ENCODE data around the gene POP4. TPM values are rescaled to one million over a fixed set of nuclear protein-coding genes. Genes with fewer than 3 reads are reported as not detected.
A peak's percentile ranks its signal among the peaks of the same experiment; 100 is the strongest.
"Not testable (repeated sequence)": the region's sequence is repeated elsewhere in the genome, so short reads cannot be mapped to it uniquely, and the experiment has no call there.

The POP4 gene, protein sequence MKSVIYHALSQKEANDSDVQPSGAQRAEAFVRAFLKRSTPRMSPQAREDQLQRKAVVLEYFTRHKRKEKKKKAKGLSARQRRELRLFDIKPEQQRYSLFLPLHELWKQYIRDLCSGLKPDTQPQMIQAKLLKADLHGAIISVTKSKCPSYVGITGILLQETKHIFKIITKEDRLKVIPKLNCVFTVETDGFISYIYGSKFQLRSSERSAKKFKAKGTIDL
- total RNA-seq (2014; rRNA removed; shearing (Covaris generic)): 48.0 and 60.9 TPM in 2 replicates
- polyA plus RNA-seq (2014; cell fraction: nucleus; rRNA removed): 83.7 and 112 TPM in 2 replicates

DNA sequence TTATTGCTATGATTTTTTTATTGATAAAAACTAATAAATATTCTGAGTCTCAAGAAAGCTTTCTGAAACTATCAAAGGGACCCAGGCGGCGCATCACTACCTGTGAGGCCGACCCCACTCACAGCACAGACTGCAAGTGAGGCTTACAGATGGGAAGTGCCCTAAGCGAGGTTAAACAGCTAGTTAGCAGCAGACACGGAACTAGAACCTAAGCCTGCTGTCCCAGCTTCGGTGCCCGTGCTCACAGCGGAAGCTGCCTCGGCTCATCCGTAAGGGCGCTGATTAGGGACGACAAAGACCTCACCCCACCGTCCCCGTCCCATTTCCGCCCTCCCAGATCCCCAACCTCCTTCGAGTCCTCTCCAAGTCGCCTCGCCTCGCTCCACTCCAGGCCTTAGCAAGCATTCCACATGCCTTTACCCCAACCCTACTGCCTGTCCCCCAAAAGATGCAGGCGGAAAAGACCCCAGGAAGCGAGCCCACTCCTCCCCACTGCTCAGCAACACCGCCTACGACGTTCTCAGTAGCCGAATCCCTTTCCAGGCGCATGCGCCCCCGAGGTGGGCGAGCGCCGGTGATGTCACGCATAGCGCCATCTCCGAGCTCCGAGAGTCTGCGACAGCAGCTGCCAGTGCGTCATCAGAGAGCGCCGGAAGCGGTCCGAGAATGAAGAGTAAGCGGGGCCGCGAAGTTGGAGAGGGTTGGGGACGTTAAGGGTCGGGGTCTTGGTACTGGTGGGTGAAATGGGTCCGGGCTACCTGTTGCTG is at the start of gene POP4:
TSS of gene POP4 (plus strand) at position 631 of the 767 bp plus-strand sequence. CDS start at position 667, 36 bp downstream.
- peak; percentile 89 for DNase-seq (ENCODE audit: extremely low read depth, low read depth)

DNA sequence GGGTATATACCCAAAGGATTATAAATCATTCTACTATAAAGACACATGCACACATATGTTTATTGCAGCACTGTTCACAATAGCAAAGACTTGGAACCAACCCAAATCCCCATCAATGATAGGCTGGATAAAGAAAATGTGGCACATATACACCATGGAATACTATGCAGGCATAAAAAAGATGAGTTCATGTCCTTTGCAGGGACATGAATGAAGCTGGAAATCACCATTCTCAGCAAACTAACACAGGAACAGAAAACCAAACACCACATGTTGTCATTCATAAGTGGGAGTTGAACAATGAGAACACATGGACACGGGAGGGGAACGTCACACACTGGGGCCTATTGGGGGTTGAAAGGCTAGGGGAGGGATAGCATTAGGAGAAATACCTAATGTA is 47.0 kb upstream of the POP4 start:
- not testable (repeated sequence) for DNase-seq (ENCODE audit: extremely low read depth, low read depth)

DNA sequence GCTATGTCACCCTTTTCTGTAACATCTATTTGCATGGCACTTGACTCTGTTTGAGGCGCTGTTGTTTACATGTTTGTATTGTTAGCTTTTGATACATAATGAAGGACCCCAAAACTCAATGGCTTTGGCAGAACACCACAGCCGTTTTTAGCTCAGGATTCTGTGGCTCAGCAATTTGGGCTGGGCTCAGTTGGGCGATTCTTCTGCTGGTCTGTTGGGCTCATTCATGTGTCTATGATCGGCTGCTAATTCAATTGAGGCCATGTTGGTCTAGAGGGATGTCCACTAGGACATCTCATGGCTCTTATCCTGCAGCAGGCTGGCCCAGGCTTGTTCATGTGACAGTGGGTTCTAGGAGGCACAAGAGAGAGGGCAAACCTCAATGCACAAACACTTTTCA is 46.3 kb upstream of the POP4 start:
- DNase-seq (ENCODE audit: extremely low read depth, low read depth): no peak

DNA sequence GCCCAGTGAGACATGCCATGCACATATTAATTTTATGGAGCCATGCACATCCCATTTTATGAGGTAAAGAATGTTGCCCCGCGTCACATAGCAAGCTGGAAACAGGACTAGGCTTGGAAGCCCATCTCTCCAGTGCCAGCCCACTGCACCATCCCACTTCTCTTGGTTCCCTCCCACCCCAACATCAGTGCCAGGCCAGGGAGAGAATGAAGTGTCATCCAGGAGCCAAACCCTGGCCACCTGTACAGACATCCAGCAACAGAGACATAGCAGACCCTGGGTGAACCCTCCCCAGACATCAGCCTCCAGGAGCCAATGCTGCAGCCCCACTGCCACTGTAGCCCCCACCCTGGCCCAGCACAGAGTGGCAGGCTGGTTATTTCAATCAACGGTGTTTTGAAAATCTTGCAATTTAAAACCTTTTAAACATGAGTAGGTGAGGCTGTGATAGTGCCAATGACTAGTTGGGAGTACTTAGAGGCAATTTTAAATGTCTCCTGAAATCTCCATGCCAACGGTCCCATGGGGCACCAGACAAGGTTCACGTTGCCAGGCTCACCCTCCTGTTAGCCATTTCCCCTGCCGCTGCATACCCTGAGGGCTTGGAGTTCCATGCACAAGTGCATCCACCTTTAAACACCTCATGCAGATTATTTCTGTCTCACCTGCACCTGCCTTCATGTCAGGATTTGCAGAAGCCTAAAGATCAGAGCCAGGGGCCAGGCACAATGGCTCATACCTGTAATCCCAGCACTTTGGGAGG is 45.6 kb upstream of the POP4 start:
- DNase-seq (ENCODE audit: extremely low read depth, low read depth): no peak

DNA sequence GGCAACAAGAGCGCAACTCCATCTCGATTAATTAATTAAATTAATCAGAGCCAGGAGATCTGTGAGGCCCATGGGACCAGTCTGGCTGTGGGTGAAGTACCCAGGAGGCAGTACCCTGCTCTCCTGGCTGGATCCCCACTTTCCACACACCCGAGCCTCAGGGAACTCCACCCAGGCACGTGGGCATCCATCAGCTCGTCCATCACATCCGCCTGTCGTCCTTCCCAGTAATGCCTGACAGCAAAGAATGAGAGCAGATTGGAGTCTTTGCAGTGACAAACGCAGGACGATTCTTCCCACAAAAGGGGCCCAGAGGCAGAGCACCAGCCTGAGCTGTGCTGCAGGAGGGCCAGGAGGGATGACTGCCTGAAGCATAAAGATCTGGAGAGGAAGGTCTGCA is 44.5 kb upstream of the POP4 start:
- no peak for DNase-seq (ENCODE audit: extremely low read depth, low read depth)

DNA sequence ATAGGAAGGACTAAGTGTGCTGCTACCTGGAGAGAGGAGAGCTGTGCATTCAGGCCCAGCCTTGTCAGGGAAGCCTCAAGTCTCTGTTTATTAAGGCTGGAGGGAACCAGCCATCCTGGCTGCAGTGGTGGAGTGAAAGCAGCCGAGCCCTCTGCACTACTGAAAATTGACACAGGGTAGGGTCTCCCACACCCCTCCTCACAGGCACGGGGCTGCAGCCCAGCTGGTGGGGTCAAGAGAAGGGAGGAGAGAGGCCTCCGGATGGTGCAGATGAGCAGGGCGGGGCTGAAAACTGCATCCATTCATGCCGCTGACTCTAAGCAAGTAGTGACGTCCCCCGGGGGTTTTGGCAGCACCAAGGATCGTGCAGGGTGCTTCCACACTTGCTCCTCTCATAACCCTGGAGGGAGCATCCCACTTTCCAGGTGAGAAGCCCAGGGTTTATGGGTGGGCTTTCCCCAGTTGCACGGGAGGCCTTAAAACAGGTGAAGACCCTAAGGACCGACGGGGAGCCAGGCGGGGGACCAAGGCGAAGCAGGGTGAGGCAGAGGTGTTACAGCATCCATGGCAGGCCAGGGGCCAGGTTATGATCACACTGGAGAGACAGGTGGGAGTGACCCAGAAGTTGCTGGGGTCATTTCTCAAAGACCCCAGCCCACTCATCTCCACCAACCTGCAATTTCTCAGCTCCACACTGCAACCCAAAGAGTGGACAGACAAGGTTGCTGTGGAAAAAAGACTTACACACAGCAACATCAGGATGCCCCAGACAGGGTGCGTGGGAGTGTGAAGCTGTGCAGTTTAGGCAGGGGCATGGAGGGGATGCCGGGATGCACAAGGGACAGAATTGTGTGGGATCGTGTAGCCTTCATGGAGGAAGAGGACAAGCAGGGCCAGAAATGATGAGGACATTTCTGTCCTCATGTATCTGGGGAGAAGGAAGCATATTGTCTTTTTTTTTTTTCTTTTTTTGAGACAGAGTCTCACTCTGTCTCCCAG is 43.5 kb upstream of the POP4 start:
- DNase-seq (ENCODE audit: extremely low read depth, low read depth): no peak

DNA sequence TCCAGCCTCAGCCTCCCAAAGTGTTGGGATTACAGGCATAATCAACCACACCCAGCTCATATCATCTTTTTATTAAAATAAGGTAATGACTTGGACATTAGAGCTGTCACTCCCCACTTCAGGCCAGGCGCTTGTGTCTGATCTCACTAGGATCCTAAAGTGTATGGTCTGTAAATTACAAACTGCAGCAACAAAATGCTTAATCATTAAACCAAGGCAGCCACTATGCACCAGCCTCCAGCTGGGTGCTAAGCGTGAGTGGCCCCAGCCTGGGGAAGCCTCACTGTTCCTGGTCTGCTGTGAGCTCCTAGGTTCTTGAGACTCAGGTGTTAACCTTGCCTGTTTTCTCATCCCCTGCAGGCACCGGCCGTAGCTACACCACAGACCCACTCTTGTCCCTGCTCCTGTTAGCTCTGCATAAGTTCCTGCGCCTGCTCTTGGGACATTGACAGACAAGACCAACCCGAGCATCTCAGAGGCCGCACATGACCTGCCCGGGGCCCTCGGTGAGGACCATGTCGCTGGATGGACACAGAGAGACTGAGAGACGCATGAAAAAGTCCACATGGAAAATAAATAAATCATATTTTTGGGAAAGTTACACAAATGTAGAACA is 42.5 kb upstream of the POP4 start:
- DNase-seq (ENCODE audit: extremely low read depth, low read depth): no peak

DNA sequence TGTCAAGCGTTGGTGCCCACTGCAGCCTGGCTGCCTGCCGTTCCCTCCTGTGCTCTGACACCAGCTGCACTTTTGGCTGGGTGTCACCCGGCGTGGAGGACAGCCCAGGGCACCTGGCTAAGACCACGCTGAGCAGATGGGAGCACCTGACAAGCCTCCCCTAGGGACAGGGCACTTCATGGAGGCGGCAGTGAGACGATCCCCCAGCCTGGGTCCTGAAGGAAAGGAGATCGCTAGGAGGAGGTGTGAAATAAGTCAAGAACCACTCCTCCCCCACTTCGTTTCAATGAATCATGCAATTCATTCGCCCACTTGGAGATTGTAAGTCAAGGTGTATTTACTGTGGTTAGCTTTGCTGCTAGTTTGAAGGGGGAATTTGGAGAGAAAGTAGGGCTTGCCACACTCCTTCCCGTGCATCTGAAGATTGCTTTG is 41.5 kb upstream of the POP4 start:
- no peak for DNase-seq (ENCODE audit: extremely low read depth, low read depth)

DNA sequence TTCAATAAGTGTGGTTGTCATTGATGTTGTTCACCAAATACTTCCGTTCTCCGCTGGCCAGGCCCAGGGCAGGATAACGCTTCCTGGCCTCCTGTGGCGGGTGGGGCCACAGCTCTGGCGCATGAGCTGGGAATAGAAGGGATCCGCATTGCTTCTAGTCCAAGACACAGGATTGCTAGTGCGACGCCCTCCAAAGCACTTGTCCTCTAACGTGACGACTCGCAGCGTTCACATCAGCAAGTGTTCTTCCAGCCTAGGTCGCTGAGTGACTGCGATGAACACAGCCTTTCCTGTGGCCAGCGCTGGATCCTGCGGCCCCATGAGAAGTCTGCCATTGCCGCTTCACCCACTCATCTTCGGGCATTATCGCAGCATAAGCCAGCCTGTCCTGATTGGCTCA is 40.9 kb upstream of the POP4 start:
- no peak for DNase-seq (ENCODE audit: extremely low read depth, low read depth)

DNA sequence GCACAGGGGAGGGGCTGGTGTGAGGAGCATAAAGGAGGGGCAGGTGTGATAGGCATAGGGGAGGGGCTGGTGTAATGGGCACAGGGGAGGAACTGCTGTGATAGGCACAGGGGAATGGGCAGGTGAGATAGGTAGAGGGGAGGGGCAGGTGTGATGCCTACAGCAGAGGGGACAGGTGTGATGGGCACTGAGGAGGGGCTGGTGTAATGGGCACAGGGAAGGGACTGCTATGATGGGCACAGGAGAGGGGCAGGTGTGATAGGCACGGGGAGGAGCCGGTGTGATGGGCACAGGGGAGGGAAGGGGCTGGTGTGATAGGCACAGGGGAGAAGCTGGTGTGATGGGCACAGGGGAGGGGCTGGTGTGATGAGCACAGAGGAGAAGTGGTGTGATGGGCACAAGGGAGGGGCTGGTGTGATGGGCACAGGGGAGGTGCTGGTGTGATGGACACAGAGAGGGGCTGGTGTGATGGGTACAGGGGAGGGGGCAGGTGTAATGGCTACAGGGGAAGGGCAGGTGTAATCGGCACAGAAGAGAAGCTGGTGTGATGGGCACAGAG is 39.5 kb upstream of the POP4 start:
- DNase-seq (ENCODE audit: extremely low read depth, low read depth): no peak

DNA sequence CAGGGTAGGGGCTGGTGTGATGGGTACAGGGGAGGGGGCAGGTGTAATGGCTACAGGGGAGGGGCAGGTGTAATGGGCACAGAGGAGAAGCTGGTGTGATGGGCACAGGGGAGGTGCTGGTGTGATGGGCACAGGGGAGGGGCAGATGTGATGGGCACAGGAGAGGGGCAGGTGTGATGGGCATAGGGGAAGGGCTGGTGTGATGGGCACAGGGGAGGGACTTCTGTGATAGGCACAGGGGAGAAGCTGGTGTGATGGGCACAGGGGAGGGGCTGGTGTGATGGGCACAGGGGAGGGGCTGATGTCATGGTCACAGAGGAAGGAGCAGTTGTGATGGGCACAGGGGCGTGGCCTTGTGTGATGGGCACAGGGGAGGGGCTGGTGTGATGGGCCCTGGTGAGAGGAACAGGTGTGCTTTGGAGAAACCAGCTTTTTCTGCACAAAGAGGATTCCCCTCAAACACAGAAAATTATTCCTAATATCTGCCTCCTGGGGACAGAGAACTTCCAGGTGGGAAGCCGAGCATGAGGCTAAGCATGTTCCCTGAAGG is 38.6 kb upstream of the POP4 start:
- no peak for DNase-seq (ENCODE audit: extremely low read depth, low read depth)

DNA sequence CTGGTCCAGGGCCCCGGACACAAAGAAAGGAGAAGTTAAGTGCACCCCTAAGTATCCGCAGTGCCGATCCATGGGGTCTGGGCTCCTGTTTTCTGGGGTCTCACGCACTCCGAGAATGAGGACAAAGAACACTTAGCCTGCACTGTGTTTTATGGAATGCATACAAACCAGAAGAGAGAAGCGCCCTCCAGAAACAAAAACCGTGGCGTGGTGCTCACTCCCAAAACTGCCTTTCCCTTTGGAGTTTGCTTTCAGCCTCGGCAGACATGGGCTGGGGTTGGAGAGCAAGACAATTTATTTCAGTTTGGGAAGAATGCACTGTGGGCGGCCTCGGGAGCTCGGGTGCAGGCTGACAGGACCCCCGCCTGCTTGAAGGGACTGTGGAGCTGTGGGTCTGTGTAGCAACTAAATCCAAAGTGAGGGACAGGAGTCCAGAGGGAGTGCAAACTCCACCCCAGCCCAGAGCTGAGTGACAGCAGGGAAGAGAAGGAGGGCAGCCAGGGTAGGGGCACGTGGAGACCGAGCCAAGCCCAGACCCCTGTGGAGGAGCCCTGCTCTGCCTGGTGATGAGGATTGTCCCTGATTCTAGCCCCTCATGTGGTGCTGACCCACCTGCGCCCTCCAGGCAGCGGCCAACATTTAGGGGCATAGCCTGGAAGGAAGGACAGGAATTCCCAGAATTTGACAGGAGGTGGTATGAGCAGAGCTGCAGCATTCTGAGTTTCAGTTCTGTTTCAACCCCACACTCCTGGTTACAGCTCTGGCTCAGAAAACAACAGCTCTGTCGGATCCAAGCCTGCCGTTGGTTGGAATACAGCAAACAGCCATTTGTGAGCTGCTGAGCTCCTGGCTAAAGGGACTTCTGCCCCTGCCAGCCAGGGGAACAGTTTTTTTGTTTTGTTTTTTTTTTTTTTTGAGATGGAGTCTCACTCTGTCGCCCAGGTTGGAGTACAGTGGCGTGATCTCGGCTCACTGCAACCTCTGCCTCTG is 37.8 kb upstream of the POP4 start:
- DNase-seq (ENCODE audit: extremely low read depth, low read depth): no peak

DNA sequence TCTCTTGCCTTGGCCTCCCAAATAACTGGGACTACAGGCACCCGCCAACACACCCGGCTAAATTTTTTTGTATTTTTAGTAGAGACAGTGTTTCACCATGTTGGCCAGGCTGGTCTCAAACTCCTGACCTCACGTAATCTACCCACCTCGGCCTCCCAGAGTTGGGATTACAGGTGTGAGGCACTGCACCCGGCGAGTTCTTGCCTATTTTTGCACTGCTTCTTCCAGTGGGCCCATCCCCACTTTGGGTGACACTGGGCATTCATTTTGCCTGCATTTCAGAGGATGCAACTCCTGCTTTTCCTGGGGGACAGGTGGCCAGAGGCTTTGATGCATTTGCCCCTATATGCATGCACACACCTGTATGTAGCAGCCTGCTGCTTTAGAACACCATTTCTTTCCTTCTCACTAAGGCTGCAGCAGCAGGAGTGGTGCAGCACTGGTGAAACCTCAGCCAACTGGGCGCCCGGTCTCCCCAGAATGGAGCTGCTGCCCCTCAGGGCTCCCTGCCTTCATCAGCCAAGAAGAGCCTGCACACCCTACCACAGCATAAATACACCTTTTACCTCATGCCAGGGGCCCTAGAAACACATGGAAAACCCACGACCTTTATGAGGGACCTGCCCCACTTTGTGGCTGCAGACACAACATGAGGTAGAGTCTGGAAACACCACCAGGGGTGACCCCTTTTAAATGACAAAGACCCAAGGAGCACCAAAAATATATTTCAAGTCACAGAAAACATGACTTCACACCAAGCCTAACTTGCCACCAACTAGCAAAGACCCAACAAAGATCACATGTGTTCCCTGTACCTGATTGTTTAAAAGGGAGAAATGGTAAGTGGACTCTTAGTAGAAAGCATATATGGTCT is 36.8 kb upstream of the POP4 start:
- DNase-seq (ENCODE audit: extremely low read depth, low read depth): no peak

DNA sequence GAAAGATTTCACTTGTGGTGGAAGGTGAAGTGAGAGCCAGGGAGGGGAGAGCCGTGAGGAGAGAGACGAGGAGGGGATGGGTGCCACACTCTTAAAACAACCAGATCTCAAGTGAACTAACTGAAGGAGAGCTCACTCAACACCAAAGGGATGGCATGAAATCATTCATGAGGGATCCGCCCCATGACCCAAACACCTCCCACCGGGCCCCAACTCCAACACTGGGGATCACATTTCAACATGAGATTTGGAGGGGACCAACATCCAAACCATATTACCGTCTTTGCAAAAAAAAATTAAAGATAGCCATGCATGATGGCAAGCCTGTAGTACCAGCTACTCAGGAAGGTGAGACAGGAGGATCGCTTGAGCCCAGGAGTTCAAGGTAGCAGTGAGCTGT is 34.9 kb upstream of the POP4 start:
- DNase-seq (ENCODE audit: extremely low read depth, low read depth): no peak

DNA sequence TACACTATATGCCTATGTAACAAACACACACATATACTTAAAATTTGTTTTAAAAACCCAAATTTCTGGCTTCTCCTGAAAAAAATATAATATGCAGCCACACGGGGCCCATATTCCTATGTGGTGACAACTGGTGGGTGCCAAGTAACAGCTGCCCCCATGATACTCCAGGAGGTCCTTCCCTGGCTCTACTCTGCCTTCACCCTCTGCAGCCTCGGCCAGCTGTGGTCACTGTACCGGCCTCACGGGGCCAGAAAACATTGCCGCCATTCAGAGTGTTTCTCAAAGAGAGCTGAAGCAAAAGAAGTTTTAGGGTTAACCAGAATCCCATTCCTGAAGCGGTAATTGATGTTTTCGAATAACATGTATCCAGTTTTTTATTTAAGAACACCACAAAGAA is 32.6 kb upstream of the POP4 start:
- no peak for DNase-seq (ENCODE audit: extremely low read depth, low read depth)

DNA sequence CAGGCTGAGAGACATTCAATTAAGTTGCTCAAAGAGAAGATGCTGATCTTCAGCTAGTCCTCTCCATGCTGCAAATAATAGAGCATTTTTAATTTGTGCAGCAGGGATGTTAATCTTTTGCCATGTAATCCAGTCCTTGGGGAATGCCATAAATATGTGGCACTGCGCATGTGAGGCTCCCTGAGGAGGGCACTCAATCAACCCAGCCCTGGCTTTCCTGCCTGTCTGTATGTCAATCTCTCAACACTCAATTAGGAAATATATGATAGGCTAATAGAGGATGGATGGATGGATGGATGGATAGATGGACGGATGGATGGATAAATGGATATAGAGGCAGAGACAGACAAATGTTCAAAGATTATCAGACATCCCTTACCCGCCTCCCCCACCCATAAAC is 31.6 kb upstream of the POP4 start:
- no peak for DNase-seq (ENCODE audit: extremely low read depth, low read depth)

DNA sequence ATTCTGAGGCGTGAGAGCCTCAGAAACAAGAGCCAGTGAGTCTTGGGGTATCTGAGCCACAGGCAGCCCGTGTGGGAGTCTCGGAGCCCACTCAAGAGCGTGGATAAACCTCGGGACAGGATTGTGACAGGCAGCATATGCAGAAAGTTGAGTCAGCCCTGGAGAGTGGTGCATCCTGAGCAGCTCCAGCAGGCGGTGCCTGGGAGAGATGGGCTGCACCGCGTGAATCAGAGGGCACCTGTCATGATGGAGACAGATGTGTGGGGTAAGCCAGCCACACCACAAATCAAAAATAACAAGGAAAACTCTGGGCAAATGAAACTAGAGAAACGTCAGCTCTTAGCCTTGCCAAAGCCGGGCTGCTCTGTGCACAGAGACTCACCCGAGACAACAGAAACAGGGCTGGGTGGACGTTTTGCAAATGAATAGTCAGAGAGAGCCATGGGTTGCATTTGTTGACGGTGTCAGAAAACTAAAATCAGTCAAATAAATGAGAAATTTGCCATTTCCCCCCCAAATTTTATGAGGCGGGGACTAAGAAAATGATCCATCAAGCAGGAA is 30.0 kb upstream of the POP4 start:
- DNase-seq (ENCODE audit: extremely low read depth, low read depth): no peak

All from NCI-H460 (cell line).